ENCODE results near the gene RRAGC.
"Not testable (repeated sequence)": the region's sequence is repeated elsewhere in the genome, so short reads cannot be mapped to it uniquely, and the experiment has no call there.

The RRAGC gene

DNA sequence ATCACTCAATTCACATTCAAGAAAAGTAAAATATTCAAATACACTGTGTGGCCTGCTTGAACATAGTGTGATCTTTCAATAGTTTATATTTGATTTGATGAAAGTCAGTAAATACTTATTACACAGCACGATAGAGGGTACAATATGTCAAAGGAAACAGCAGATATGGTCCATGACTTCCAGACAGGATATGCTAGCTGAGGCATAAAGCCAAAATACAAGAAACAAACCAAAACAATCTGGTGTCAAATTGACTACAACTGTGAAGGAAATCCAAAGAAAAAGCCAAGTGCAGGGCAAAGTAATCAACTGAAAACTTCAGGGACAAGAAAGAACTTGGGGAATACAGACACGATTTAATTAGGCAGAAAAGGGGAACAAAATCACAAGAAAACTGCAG lies 19.3 kb downstream of the RRAGC start:
- Histone ChIP-seq H3K4me1 (no peaks in the 10 kb centered on the region), H3K27me3 (no peaks in the 10 kb centered on the region), H3K9me3 (no peaks in the 10 kb centered on the region), H3K4me3 (ENCODE audit: low read depth, low read length) (no peak overlapping the region), H3K36me3 (no peaks in the 10 kb centered on the region)
- no peak for DNase-seq
- TF ChIP-seq, protein P1, sequence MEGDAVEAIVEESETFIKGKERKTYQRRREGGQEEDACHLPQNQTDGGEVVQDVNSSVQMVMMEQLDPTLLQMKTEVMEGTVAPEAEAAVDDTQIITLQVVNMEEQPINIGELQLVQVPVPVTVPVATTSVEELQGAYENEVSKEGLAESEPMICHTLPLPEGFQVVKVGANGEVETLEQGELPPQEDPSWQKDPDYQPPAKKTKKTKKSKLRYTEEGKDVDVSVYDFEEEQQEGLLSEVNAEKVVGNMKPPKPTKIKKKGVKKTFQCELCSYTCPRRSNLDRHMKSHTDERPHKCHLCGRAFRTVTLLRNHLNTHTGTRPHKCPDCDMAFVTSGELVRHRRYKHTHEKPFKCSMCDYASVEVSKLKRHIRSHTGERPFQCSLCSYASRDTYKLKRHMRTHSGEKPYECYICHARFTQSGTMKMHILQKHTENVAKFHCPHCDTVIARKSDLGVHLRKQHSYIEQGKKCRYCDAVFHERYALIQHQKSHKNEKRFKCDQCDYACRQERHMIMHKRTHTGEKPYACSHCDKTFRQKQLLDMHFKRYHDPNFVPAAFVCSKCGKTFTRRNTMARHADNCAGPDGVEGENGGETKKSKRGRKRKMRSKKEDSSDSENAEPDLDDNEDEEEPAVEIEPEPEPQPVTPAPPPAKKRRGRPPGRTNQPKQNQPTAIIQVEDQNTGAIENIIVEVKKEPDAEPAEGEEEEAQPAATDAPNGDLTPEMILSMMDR (IDR thresholded peaks at IDR 0.05; ENCODE audit: low read depth, low read length): no peak

DNA sequence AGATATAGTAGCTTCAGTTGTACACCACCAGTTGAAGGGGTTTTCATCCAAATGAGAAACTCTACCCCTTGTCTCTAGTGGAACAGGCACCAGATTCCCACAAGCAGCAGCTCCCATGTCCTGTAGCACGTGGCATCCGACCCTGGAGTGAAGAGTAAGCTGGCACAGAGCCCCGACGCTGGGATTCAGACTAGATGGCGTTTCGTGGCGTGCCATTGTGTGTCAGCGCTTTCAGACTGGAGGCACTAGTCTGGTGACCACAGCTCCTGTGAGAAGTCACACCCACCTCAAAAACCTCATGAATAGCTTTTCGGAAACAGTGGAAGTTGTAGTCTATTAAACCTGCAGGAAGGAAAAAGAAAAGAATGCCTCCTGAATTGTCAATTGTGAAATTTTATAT lies 20.2 kb downstream of the RRAGC start:
- Histone ChIP-seq H3K4me1 (no peaks in the 10 kb centered on the region), H3K36me3 (no peaks in the 10 kb centered on the region), H3K9me3 (no peaks in the 10 kb centered on the region), H3K4me3 (ENCODE audit: low read depth, low read length) (no peak overlapping the region), H3K27me3 (no peaks in the 10 kb centered on the region)
- TF ChIP-seq, protein P1 (IDR thresholded peaks at IDR 0.05; ENCODE audit: low read depth, low read length): no peak
- no peak for DNase-seq

DNA sequence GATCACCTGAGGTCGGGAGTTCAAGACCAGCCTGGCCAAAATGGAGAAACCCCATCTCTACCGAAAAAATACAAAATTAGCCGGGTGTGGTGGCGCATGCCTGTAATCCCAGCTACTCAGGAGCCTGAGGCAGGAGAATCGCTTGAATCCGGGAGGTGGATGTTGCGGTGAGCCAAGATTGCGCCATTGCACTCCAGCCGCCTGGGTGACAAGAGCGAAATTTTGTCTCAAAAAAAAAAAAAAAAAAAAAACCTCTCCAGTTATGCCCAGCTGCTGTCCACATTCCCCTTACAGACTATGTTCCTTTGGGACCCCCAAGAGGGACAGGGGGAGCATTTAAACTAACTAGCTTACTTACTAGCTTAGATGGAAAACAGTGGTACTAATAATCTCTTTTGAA lies 23.3 kb downstream of the RRAGC start:
- H3K9me3 ChIP-seq; DNase-seq; H3K27me3 ChIP-seq; H3K36me3 ChIP-seq; H3K4me1 ChIP-seq; H3K4me3 ChIP-seq (ENCODE audit: low read depth, low read length): not testable (repeated sequence)

DNA sequence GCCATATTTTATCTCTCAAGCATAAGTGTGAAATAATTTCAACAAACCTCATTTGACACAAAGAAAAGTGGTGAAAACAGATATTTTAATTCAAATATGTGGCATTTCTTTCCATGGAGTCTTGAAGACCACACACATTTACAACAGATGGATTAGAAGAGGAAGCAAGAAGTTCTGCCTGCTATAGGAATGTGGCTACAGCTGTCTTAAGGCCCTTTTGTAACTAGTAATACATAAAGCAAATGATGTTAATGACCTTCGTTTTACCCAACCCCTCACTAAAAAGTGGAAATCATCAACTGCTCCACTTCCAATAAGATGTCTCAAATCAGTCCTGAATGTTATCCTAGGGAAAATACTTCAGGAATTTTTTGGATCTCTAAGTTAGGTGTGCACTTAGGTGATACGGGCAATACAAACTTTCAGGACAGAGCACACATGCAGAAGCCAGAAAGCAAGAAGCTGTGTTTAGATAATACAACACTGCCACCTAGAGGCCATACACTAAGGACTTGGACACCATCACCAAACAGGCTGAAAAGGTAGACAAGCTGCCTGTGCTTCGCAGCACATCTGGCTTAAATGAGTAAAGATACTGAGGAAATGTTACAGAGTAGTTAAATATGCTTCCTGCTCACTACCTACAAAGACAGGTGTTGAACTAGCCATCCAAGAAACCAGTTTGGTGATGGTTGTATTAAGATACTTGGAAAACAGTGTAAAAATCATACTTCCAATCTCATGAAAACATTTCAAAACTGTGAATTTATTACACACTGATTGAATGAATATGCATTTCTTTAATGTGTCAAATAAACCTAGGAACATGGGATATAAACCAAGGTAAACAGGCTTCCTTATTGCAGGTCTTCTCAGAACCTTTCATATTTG lies 24.4 kb downstream of the RRAGC start:
- peak; percentile 45 for DNase-seq
- Histone ChIP-seq H3K9me3 (no peaks in the 10 kb centered on the region), H3K4me1 (no peaks in the 10 kb centered on the region), H3K4me3 (ENCODE audit: low read depth, low read length) (no peak overlapping the region), H3K36me3 (no peaks in the 10 kb centered on the region), H3K27me3 (no peaks in the 10 kb centered on the region)
- TF ChIP-seq, protein P1 (IDR thresholded peaks at IDR 0.05; ENCODE audit: low read depth, low read length): peak; percentile 70

DNA sequence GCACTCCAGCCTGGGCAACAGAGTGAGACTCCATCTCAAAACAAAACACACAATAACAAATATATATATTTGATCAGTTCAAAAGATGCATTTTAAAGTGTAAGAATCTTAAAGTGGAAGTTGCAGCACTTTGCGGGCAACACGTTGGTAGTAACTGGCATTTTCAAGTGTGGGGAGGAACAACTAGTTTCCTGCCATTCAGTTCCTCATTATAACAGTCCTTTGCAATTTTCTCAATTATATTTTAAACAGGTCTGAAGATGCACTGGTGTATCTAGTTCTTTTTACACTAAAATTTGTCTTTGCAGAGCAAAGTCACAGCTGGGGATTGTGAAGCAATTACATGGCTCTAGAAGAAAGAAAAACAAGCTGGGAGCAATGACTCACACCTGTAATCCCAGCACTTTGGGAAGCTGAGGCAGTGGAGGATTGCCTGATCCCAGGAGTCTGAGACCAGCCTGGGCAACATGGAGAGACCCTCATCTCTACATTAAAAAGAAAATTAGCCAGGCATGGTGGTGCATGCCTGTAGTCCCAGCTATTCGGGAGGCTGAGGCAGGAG lies 25.3 kb downstream of the RRAGC start:
- TF ChIP-seq, protein P1 (IDR thresholded peaks at IDR 0.05; ENCODE audit: low read depth, low read length): no peak
- Histone ChIP-seq H3K4me1 (no peaks in the 10 kb centered on the region), H3K4me3 (ENCODE audit: low read depth, low read length) (no peak overlapping the region), H3K36me3 (no peaks in the 10 kb centered on the region), H3K9me3 (no peaks in the 10 kb centered on the region), H3K27me3 (no peaks in the 10 kb centered on the region)
- no peak for DNase-seq

DNA sequence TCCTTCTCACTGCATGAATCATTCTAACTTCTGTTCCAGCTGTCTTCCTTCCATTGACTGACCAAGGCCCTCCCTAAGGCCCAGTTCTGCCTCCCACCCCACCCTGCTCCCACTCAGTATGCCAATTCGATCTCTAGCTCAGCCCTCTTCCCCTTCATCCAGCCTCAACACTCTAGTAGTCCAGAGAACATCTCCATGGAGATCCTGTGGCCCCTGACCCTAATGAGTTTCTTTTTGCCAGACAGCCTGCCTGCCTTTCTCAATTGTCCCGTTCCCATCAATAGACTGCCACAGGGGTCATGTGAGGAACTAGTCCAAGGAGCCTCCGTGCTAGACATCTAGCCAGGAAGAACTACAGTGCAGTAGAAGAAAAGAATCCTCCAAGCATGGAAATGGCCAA lies 26.4 kb downstream of the RRAGC start:
- H3K36me3 ChIP-seq: no peaks in the 10 kb centered on the region
- TF ChIP-seq, protein P1 (IDR thresholded peaks at IDR 0.05; ENCODE audit: low read depth, low read length): no peak
- H3K4me3 ChIP-seq (ENCODE audit: low read depth, low read length): no peak overlapping the region
- no peaks in the 10 kb centered on the region for H3K9me3 ChIP-seq
- H3K27me3 ChIP-seq: no peaks in the 10 kb centered on the region
- no peaks in the 10 kb centered on the region for H3K4me1 ChIP-seq
- no peak for DNase-seq
